SK-MEL-5 (cell line): Measurements from ENCODE around the gene ART1. TPM values are rescaled to one million over a fixed set of nuclear protein-coding genes. Genes with fewer than 3 reads are reported as not detected.
A peak's percentile ranks its signal among the peaks of the same experiment; 100 is the strongest.
"Not testable (repeated sequence)": the region's sequence is repeated elsewhere in the genome, so short reads cannot be mapped to it uniquely, and the experiment has no call there.

Experiments used
- DNase-seq: peaks from one replicate; pipeline ENCODE4 v3.0.0-alpha.2; 2016; ENCODE audit warnings: low read depth, low spot score
- in situ Hi-C: cut with HindIII; loops from 2 replicates; pipeline ENCODE4 v1.10.0; 2016; ENCODE audit warnings: low sequenced_read_pairs, high pct_unique_total_duplicates, low pct_unique_long_range_greater_than_20kb
- total RNA-seq: library from RNA; depleted of rRNA; stranded (reverse); fragments of >200 nt; shearing (Covaris generic); gene quantifications from 2 replicates; pipeline ENCODE4 v1.2.3, GENCODE V29; 2014

The ART1 gene
- total RNA-seq, 1 experiment from 2014 or later: not detected

DNA sequence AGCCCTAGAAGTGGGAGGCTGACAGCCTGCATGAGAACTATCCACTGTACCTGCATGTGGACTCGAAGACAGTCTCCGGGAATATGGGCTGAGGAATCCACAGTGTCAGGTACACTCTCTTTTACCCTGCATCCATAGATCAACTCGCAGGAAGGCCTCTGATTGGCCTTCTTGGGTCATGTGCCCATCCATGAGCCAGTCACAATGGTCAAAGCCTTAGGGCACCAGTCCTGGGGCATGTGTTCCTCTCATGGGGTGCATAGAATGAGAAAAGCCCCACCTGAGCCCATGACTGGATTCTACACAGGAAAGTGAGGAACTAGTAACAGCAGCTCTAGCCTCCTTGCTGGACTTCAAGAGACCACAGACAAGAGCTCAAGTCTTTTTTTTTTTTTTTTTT lies 10.6 kb downstream of the ART1 start:
- peak; percentile 22 for DNase-seq
- in situ Hi-C loops: no loop called here

GRCh38 chr11:3657331-3657730 lies 12.4 kb downstream of the ART1 start:
- DNase-seq, in situ Hi-C loops: not testable (repeated sequence)

DNA sequence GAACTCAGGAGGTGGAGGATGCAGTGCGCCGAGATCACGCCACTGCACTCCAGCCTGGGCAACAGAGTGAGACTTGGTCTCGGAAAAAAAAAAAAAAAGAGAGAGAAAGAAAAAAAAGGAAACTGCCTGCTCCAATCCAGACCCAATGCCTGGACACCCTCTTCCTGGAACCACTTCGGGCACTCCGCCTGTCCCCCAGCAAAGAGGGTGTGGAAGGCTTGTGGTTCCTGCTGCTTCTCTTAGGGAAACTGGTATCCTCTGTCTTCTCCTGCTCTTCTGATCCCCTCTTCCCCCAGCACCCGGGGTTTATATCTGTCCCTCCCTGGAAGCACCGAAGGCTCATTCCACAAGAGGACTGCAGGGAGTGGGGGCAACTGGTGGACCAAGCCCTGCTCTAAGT lies 13.3 kb downstream of the ART1 start:
- DNase-seq: no peak
- in situ Hi-C loops: no loop called here

GRCh38 chr11:3659595-3660515 lies 14.9 kb downstream of the ART1 start:
- in situ Hi-C loops: no loop called here
- DNase-seq: no peak

DNA sequence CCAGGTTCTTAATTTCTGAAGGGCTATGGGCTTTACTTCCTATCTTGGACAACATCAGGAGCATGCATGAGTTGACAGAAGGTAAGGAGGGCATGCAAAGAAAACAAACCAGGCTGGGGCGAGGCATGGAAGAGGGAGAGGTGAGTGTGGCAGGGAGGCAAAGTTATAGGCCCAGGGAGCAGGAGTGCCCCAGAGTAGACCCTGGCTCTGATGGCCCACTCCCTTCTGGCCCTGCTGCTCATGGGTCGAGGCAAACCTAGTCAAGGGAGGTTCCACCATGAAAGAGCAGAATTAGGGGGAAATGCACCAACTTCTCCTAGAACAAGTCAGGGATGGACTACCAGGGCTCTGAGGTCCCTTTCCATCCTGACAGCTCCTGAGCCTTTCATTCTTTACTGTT lies 16.0 kb downstream of the ART1 start:
- in situ Hi-C loops: no loop called here
- no peak for DNase-seq

- in situ Hi-C loops: no loop called here
- no peak for DNase-seq
Measured at GRCh38 chr11:3662856-3663255, 17.9 kb downstream of the ART1 start.

GRCh38 chr11:3664032-3664630 lies 19.2 kb downstream of the ART1 start:
- no peak for DNase-seq
- in situ Hi-C loops: no loop called here

- in situ Hi-C loops: no loop called here
- no peak for DNase-seq
Measured at GRCh38 chr11:3665336-3666022, 20.6 kb downstream of the ART1 start.

DNA sequence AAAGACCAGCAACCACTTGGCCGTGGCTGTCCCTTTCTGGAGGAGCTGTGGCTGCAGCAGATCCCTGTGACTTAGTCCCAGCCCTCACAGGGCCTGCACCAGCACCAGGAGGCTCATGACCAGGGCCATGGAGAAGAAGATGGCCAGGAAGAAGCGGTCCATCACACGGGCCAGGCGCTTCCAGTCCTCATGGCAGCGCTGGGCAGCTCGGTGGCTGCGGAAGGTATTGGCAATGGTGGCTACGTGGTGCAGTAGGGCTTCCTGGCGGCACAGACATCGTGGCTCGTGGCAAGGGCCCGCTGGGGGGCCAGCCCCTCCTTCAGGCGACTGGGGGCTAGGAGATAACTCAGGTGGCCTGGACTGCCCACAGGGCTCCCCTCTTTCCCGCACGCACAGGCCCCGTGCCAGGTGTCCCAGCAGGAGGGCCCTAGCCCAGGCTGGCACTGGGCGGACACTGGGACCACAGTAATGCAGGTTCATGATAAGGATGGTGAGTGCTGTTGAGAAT lies 21.1 kb downstream of the ART1 start:
- in situ Hi-C loops: no loop called here
- no peak for DNase-seq

GRCh38 chr11:3667149-3668035 lies 22.5 kb downstream of the ART1 start:
- no peak for DNase-seq
- in situ Hi-C loops: no loop called here

GRCh38 chr11:3669128-3669527 lies 24.2 kb downstream of the ART1 start:
- no peak for DNase-seq
- in situ Hi-C loops: no loop called here

GRCh38 chr11:3669742-3670183 lies 24.8 kb downstream of the ART1 start:
- in situ Hi-C loops: no loop called here
- DNase-seq: no peak

GRCh38 chr11:3671334-3672254 lies 26.7 kb downstream of the ART1 start, which contains the start of gene CHRNA10:
CHRNA10 (minus strand) TSS chr11:3671384; CDS start chr11:3671312, 72 bp downstream.
- no peak for DNase-seq
- in situ Hi-C loops: no loop called here

- DNase-seq: no peak
- in situ Hi-C loops: no loop called here
Measured at GRCh38 chr11:3674189-3674588, 29.3 kb downstream of the ART1 start.

DNA sequence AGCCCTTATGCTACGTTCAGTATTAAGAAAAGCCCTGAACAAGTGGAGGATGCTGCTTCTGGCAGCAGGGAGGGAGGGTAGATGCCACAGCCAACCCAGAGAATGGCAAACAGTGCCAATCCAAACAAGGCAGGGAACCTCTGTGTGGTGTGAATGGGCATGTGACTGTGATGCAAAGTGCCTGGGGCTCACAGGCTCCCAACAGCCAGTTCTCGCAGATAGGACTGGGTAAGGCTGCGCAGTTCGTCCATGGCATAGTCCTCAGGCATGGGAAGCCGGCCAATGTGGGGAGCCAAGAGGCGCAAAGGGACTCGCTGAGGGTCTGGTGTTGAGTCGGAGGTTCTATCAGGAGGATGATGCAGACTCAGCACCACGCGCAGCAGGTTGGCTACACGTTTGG lies 31.0 kb downstream of the ART1 start:
- in situ Hi-C loops: no loop called here
- DNase-seq: peak; percentile 57

DNA sequence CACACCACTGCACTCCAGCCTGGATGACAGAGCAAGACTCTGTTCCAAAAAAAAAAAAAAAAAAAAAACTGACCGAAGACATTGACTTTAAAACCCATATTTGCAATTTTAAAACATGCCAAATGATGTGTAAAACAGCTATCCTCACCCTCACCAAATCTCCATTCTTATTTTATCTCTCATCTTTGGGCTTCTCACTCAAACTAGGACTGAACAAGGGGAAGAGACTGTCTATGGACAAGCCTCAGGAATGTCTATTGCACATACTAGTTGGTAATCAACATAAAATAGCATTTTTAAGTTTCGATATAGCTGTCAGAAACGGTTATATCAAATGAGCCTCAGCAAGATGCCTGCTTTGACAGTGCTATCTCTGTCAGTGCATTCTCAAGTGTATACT lies 34.1 kb downstream of the ART1 start:
- in situ Hi-C loops: no loop called here
- DNase-seq: no peak
